ENCODE results near the gene ZFP1.

The ZFP1 gene

DNA sequence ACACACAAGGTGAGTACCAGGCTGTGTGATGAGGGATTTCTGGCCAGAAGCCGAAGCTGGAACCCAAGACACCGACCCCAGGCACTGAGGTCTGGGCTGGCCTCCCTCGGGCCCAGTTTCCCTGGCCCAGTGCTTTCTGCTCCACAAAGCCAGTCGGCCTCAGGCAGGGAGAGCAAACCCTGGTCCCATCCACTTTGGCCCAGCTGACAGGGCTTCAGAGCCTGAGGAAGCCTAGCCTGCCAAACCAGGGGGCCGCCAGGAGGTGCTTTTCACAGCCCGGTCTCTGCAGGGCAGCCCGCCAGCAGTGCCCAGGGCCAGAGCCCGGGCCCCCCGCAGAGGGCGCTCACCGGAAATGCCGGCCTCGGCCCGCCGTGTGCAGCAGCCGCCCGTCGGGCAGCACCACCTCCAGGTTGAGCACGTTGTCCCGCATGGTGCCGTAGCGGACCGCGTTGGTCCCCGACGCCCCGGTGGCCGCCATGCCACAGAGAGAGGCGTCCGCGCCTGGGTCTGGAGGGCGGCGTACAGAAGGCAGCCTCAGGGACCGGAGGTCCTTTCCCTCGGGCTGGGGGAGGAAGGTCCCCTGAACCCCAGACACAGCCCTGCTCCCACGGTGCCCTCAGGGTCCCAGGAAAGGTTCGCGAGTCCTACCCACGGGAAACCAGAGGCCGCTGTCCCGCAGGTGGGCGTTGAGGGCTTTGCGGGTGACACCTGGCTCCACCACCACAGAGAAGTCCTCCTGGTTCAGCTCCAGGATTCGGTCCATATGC lies 34.0 kb upstream of the ZFP1 start:
- no peak for DNase-seq (ENCODE audit: low read depth, low spot score)
- no peak for TF ChIP-seq CTCF (IDR thresholded peaks at IDR 0.05; ENCODE audit: low read depth, low read length)
- no peak overlapping the region for H3K4me3 ChIP-seq (ENCODE audit: low read depth, low read length)
- in situ Hi-C loops (cut with HindIII; ENCODE audit: low sequenced_read_pairs), result no loop called here

- no peak for DNase-seq (ENCODE audit: low read depth, low spot score)
- TF ChIP-seq CTCF (IDR thresholded peaks at IDR 0.05; ENCODE audit: low read depth, low read length), result no peak
- in situ Hi-C loops (cut with HindIII; ENCODE audit: low sequenced_read_pairs), result no loop called here
- H3K4me3 ChIP-seq (ENCODE audit: low read depth, low read length), result no peak overlapping the region
Measured at GRCh38 chr16:75114946-75115825, 33.1 kb upstream of the ZFP1 start.

GRCh38 chr16:75116081-75116910 lies 32.0 kb upstream of the ZFP1 start, which contains the start of gene LDHD:
Gene LDHD, minus strand, starts transcription at chr16:75116780. Its CDS starts 60 bp downstream, at chr16:75116720.
- TF ChIP-seq CTCF (IDR thresholded peaks at IDR 0.05; ENCODE audit: low read depth, low read length), result no peak
- in situ Hi-C loops (cut with HindIII; ENCODE audit: low sequenced_read_pairs), result no loop called here
- peak; percentile 56 for DNase-seq (ENCODE audit: low read depth, low spot score)
- H3K4me3 ChIP-seq (ENCODE audit: low read depth, low read length), result peak within 1 kb of the TSS; percentile 42

- H3K4me3 ChIP-seq (ENCODE audit: low read depth, low read length), result no peak overlapping the region
- in situ Hi-C loops (cut with HindIII; ENCODE audit: low sequenced_read_pairs), result no loop called here
- DNase-seq (ENCODE audit: low read depth, low spot score), result no peak
- no peak for TF ChIP-seq CTCF (IDR thresholded peaks at IDR 0.05; ENCODE audit: low read depth, low read length)
Measured at GRCh38 chr16:75116911-75117245, 31.4 kb upstream of the ZFP1 start.

GRCh38 chr16:75118943-75119539 lies 29.3 kb upstream of the ZFP1 start:
- in situ Hi-C loops (cut with HindIII; ENCODE audit: low sequenced_read_pairs), result no loop called here
- no peak for DNase-seq (ENCODE audit: low read depth, low spot score)
- H3K4me3 ChIP-seq (ENCODE audit: low read depth, low read length), result no peak overlapping the region
- no peak for TF ChIP-seq CTCF (IDR thresholded peaks at IDR 0.05; ENCODE audit: low read depth, low read length)

DNA sequence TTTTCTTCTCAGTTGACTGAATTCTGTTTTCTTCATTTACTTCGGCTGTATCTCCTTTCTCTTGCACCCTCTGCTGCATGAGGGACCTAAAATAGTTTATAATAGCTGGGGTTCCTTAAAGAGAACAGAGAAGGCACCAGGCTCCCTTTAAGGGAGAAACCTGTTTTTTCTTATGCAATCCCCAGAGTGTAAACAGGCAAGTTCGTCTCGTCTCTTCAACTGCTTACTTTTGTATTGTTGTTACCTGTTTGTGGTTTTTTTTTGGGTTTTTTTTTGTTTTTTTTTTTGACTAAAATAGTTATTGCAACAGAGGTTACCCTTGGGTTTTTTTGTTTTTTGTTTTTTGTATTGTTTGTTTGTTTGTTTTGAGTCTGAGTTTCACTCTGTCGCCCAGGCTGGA lies 28.1 kb upstream of the ZFP1 start:
- no peak for DNase-seq (ENCODE audit: low read depth, low spot score)
- in situ Hi-C loops (cut with HindIII; ENCODE audit: low sequenced_read_pairs), result no loop called here
- no peak for TF ChIP-seq CTCF (IDR thresholded peaks at IDR 0.05; ENCODE audit: low read depth, low read length)
- H3K4me3 ChIP-seq (ENCODE audit: low read depth, low read length), result no peak overlapping the region
